SK-N-SH (cell line): ENCODE measurements around the gene GTF3A. TPM values are rescaled to one million over a fixed set of nuclear protein-coding genes. Genes with fewer than 3 reads are reported as not detected.

Source experiments
- CTCF ChIA-PET: fragments of 300-600, 350-600 bp; formaldehyde crosslinking; extraction: SDS; loops from one replicate; lab custom pipeline; 2021; lab: Yijun Ruan, JAX
- POLR2A ChIA-PET: fragments of 350-600 bp; sonication (Branson Sonifier 250); formaldehyde crosslinking; extraction: SDS; loops from one replicate; lab custom pipeline; 2020; ENCODE audit warnings: antibody characterized with exemption, inconsistent platforms; lab: Yijun Ruan, JAX
- DNase-seq: peaks from one replicate; pipeline ENCODE4 v3.0.0; 2012
- H2AFZ ChIP-seq: fragments of 200-600 bp; sonication (generic); 2 replicates; pipeline ENCODE4 v1.8.1; 2016; ENCODE audit warnings: antibody characterized with exemption, mild to moderate bottlenecking, low read depth
- H3F3A ChIP-seq: fragments of 200-600 bp; sonication (generic); replicated peaks from 2 replicates; pipeline ENCODE3; 2016; ENCODE audit warnings: antibody characterized with exemption, mild to moderate bottlenecking; ENCODE audit not compliant: insufficient read depth
- H3K27ac ChIP-seq, 2 experiments: fragments of 200-500 bp in 1 of 2; fragments of 200-600 bp in 1 of 2; sonication (Bioruptor generic) in 1 of 2; sonication (generic), shearing (Covaris generic) in 1 of 2; 2 replicates each; pipeline versions ENCODE4 v1.5.1 to v1.6.1; 2014 to 2016; ENCODE audit warnings: low read depth in 2 of 2, inconsistent platforms in 1 of 2, low read length in 1 of 2, mild to moderate bottlenecking in 1 of 2, mixed read lengths in 1 of 2
- H3K27me3 ChIP-seq: fragments of 200-600 bp; sonication (generic), shearing (Covaris generic); 2 replicates; pipeline ENCODE4 v1.6.1; 2016; ENCODE audit warnings: mixed run types; ENCODE audit not compliant: insufficient read depth
- H3K36me3 ChIP-seq, 2 experiments: fragments of 200-500 bp in 1 of 2; fragments of 200-600 bp in 1 of 2; sonication (Bioruptor generic) in 1 of 2; sonication (generic) in 1 of 2; replicated peaks in 1 of 2; 2 replicates each; pipeline versions ENCODE3 to v1.5.1; 2014 to 2016; ENCODE audit warnings: low read length in 1 of 2, mild to moderate bottlenecking in 1 of 2; ENCODE audit not compliant: insufficient read depth in 2 of 2, control insufficient read depth in 1 of 2
- H3K4me1 ChIP-seq, 2 experiments: fragments of 200-500 bp in 1 of 2; fragments of 200-600 bp in 1 of 2; sonication (Bioruptor generic) in 1 of 2; sonication (generic), shearing (Covaris generic) in 1 of 2; 2 replicates each; pipeline versions ENCODE4 v1.5.1 to v1.6.1; 2014 to 2016; ENCODE audit warnings: low read depth in 1 of 2, low read length in 1 of 2, mixed run types in 1 of 2; ENCODE audit not compliant: insufficient read depth in 2 of 2, control insufficient read depth in 1 of 2
- H3K4me2 ChIP-seq: fragments of 200-600 bp; sonication (generic), shearing (Covaris generic); 2 replicates; pipeline ENCODE4 v1.6.1; 2017; ENCODE audit warnings: mixed run types
- H3K4me3 ChIP-seq, 2 experiments: fragments of 200-500 bp in 1 of 2; fragments of 200-600 bp in 1 of 2; sonication (Bioruptor generic) in 1 of 2; sonication (generic), shearing (Covaris generic) in 1 of 2; 2 replicates each; pipeline versions ENCODE4 v1.5.1 to v1.8.1; 2014 to 2016; ENCODE audit warnings: low read depth in 2 of 2, inconsistent platforms in 1 of 2, low read length in 1 of 2, mild to moderate bottlenecking in 1 of 2, mixed read lengths in 1 of 2, moderate library complexity in 1 of 2
- H3K79me2 ChIP-seq: fragments of 200-600 bp; sonication (generic); 2 replicates; pipeline ENCODE4 v1.8.1; 2017; ENCODE audit warnings: mild to moderate bottlenecking; ENCODE audit not compliant: insufficient read depth
- H3K9ac ChIP-seq: fragments of 200-600 bp; sonication (generic); 2 replicates; pipeline ENCODE4 v1.6.1; 2017; ENCODE audit warnings: mixed run types
- H3K9me2 ChIP-seq: fragments of 200-600 bp; sonication (generic); 2 replicates; pipeline ENCODE4 v1.6.1; 2017; ENCODE audit warnings: mixed run types
- H3K9me3 ChIP-seq: fragments of 200-600 bp; sonication (generic); 2 replicates; pipeline ENCODE4 v1.6.1; 2017; ENCODE audit warnings: mixed run types, mild to moderate bottlenecking, moderate library complexity
- H4K20me1 ChIP-seq: fragments of 200-600 bp; sonication (generic); 2 replicates; pipeline ENCODE4 v1.6.1; 2017; ENCODE audit warnings: mild to moderate bottlenecking, mixed run types; ENCODE audit not compliant: insufficient read depth
- CHD2 ChIP-seq: fragments of 150-350 bp; IDR thresholded peaks from 2 replicates; pipeline ENCODE4 v1.6.1; 2018; ENCODE audit warnings: low read length; ENCODE audit not compliant: partially characterized antibody
- CTCF ChIP-seq: fragments of 200-600 bp; sonication (generic); IDR thresholded peaks from 2 replicates; pipeline ENCODE4 v1.6.1; 2017; ENCODE audit warnings: antibody characterized with exemption, mild to moderate bottlenecking, moderate library complexity
- EP300 ChIP-seq, 2 experiments: IDR thresholded peaks; 2 replicates each; pipeline versions ENCODE4 v1.4.0 to v1.6.1; 2012; ENCODE audit warnings: borderline replicate concordance in 1 of 2, low read depth in 1 of 2, low read length in 1 of 2
- EZH2phosphoT487 ChIP-seq: fragments of 200-600 bp; sonication (generic); IDR thresholded peaks from 2 replicates; pipeline ENCODE4 v1.6.1; 2017; ENCODE audit warnings: low read depth, mixed run types, mild to moderate bottlenecking, antibody characterized with exemption, moderate library complexity, borderline replicate concordance
- FOSL2 ChIP-seq: IDR thresholded peaks from 2 replicates; pipeline ENCODE4 v1.4.0; 2012; ENCODE audit warnings: low read depth, mild to moderate bottlenecking, moderate library complexity, borderline replicate concordance
- FOXJ3 ChIP-seq: sonication (generic); formaldehyde crosslinking; IDR thresholded peaks from 2 replicates; pipeline ENCODE4 v1.5.1; 2020; ENCODE audit warnings: mild to moderate bottlenecking, missing genetic modification reagents
- GABPA ChIP-seq: IDR thresholded peaks from 2 replicates; pipeline ENCODE4 v1.4.0; 2012; ENCODE audit warnings: low read depth, mild to moderate bottlenecking
- MAX ChIP-seq: IDR thresholded peaks from 2 replicates; pipeline ENCODE4 v1.4.0; 2012; ENCODE audit warnings: low read depth
- MEF2A ChIP-seq: IDR thresholded peaks from 2 replicates; pipeline ENCODE4 v1.4.0; 2012; ENCODE audit warnings: low read depth, borderline replicate concordance
- NFIC ChIP-seq: IDR thresholded peaks from 2 replicates; pipeline ENCODE4 v1.4.0; 2012; ENCODE audit warnings: borderline replicate concordance
- POLR2AphosphoS5 ChIP-seq: IDR thresholded peaks from 2 replicates; pipeline ENCODE4 v1.6.1; 2012; ENCODE audit warnings: low read depth, low read length
- RAD21 ChIP-seq: IDR thresholded peaks from 2 replicates; pipeline ENCODE4 v1.6.1; 2012; ENCODE audit warnings: mild to moderate bottlenecking, low read length
- RCOR1 ChIP-seq: fragments of 150-350 bp; IDR thresholded peaks from 2 replicates; pipeline ENCODE4 v1.6.1; 2017; ENCODE audit warnings: antibody characterized with exemption, low read length
- RFX5 ChIP-seq: IDR thresholded peaks from 2 replicates; pipeline ENCODE4 v1.6.1; 2012; ENCODE audit warnings: mild to moderate bottlenecking, improper control_type of control experiment, low read length
- RXRA ChIP-seq: IDR thresholded peaks from 2 replicates; pipeline ENCODE4 v1.4.0; 2012; ENCODE audit warnings: low read depth, mild to moderate bottlenecking, borderline replicate concordance
- SIN3A ChIP-seq: IDR thresholded peaks from 2 replicates; pipeline ENCODE4 v1.6.1; 2012; ENCODE audit warnings: low read depth, mild to moderate bottlenecking, low read length, moderate library complexity, borderline replicate concordance
- SMC3 ChIP-seq: IDR thresholded peaks from 2 replicates; pipeline ENCODE4 v1.6.1; 2012; ENCODE audit warnings: low read depth, low read length, improper control_type of control experiment
- USF2 ChIP-seq: fragments of 150-350 bp; IDR thresholded peaks from 2 replicates; pipeline ENCODE4 v1.6.1; 2017; ENCODE audit warnings: antibody characterized with exemption, low read length, low read depth, borderline replicate concordance
- YY1 ChIP-seq: IDR thresholded peaks from 2 replicates; pipeline ENCODE4 v1.4.0; 2012; ENCODE audit warnings: low read depth, mild to moderate bottlenecking
- ZBTB33 ChIP-seq: IDR thresholded peaks from 2 replicates; pipeline ENCODE4 v1.4.0; 2012; ENCODE audit warnings: low read depth, borderline replicate concordance
- WGBS: methylation state at CpG from one replicate; pipeline ENCODE4 v1.1.6; 2017; ENCODE audit warnings: low lambda C conversion rate; 5-methylcytosine and 5-hydroxymethylcytosine counted together
- polyA plus RNA-seq, 3 experiments: library from polyadenylated mRNA; depleted of rRNA; stranded (reverse); fragments of >200 nt; gene quantifications; 2 replicates each; pipeline ENCODE4 v1.2.3, GENCODE V29; 2012

Gene GTF3A
- polyA plus RNA-seq, 1 of the 3 experiments (the other 2 are of a cell fraction): 75.4 TPM

- H2AFZ ChIP-seq: no peak overlapping the region
- H3K4me3 ChIP-seq: no peak overlapping the region; a peak in 1 of 4 replicates
- TF ChIP-seq RAD21 (peak; percentile 66), CTCF (peak; percentile 62), RFX5 (no peak), CHD2 (no peak), POLR2AphosphoS5 (no peak), USF2 (no peak), SMC3 (peak; percentile 41)
- H3K4me1 ChIP-seq: no peaks in the 10 kb centered on the region
- no peaks in the 10 kb centered on the region for H3K9me3 ChIP-seq
- H3K36me3 ChIP-seq: no peaks in the 10 kb centered on the region
- H3K27me3 ChIP-seq: peaks cover 56% of the 10 kb centered on the region
- no peaks in the 10 kb centered on the region for H3K9me2 ChIP-seq
- H3K4me2 ChIP-seq: no peak overlapping the region
- no peak overlapping the region for H3K9ac ChIP-seq
- no peaks in the 10 kb centered on the region for H4K20me1 ChIP-seq
- peaks cover 5% of the 10 kb centered on the region for H3F3A ChIP-seq
- ChIA-PET CTCF (interaction anchor here (0.7 to 12.1 kb wide), 9 partner anchors 9 to 604 kb away, joined by 3 to 186 read pairs (median 4); no protein-coding TSS in a partner anchor), POLR2A (no interaction called here)
- WGBS: 24% methylated on average over 10 of the region's 14 CpGs
- peak; percentile 69 for DNase-seq
- no peak overlapping the region for H3K27ac ChIP-seq
- H3K79me2 ChIP-seq: no peaks in the 10 kb centered on the region
These were observed 44.5 kb upstream of the GTF3A start for GRCh38 chr13:27379694-27380641.

- Histone ChIP-seq H3F3A (no peaks in the 10 kb centered on the region), H3K4me2 (no peak overlapping the region), H3K9me2 (no peaks in the 10 kb centered on the region), H3K9me3 (no peaks in the 10 kb centered on the region), H4K20me1 (no peaks in the 10 kb centered on the region), H3K27ac (no peak overlapping the region), H3K9ac (no peak overlapping the region), H3K27me3 (peaks cover 58% of the 10 kb centered on the region), H3K36me3 (no peaks in the 10 kb centered on the region), H3K4me1 (no peaks in the 10 kb centered on the region), H2AFZ (no peak overlapping the region), H3K4me3 (no peak overlapping the region), H3K79me2 (no peaks in the 10 kb centered on the region)
- POLR2A ChIA-PET: no interaction called here
- CTCF ChIA-PET: interaction anchor here (0.7 to 12.1 kb wide), 4 partner anchors 20 to 602 kb away, joined by 3 to 186 read pairs (median 14); no protein-coding TSS in a partner anchor
- 29% methylated on average over 9 of the region's 17 CpGs for WGBS
- no peak for DNase-seq
- TF ChIP-seq MAX: no peak
- no peak for TF ChIP-seq EZH2phosphoT487
- TF ChIP-seq MEF2A: no peak
- no peak for TF ChIP-seq FOXJ3 (CRISPR knock-in tag)
- TF ChIP-seq POLR2AphosphoS5: no peak
- TF ChIP-seq FOSL2: no peak
- TF ChIP-seq RFX5: no peak
- no peak for TF ChIP-seq RXRA
- TF ChIP-seq SMC3: no peak
- TF ChIP-seq EP300 (IDR thresholded peaks at IDR 0.05; ENCODE audit: borderline replicate concordance in 1 of 2, low read depth in 1 of 2, low read length in 1 of 2): no peak
- TF ChIP-seq RCOR1: no peak
- TF ChIP-seq ZBTB33: no peak
- no peak for TF ChIP-seq NFIC
- no peak for TF ChIP-seq GABPA
- TF ChIP-seq SIN3A: no peak
- TF ChIP-seq YY1: no peak
- no peak for TF ChIP-seq USF2
These were observed 42.8 kb upstream of the GTF3A start for GRCh38 chr13:27381601-27382000.
